ENCODE measurements around the gene FBRSL1.

The FBRSL1 gene

DNA sequence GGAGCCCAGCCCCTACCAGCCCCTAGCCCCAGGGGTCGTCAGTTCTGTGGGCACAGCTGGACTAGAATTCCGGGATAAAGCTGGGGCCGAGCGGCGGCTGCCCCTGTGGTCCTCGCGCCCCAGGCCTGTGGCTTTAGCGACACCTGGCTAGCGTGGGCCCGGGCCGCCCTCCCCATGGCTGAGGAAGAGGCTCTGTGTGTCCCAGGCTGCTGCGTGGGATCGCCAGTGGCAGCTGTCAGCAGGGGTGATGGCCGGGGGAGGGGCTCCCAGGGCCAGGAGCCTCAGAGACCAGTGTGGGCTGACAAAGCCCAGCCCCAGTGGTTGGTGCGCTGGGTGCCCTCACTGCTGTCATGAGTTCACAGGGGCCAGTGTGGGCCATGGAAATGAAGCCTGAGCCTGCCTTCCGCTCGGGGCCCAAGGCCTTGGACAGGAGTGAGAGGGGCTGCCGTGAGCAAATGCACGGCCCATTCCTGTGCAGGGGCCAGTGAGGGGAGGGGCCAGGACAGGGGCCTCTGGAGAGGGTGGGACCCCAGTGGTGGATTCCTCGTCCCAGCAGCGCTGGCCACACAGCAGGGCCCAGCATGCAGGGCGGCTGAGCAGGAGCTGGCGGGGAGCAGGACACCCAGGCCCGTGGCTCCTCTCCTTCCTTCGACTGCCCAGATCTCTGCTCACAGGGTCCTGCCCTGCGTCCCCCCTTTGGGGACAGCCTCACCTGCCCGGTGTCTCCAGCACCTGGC lies 11.4 kb downstream of the FBRSL1 start:
- Histone ChIP-seq H3K4me1 (ENCODE audit: control insufficient read depth, insufficient read depth, low read length) (peaks cover 9% of the 10 kb centered on the region), H3K36me3 (ENCODE audit: control insufficient read depth, insufficient read depth, low read length) (no peaks in the 10 kb centered on the region), H3K27me3 (ENCODE audit: control insufficient read depth, insufficient read depth, low read length) (no peaks in the 10 kb centered on the region; the same call in 1 of the 2 replicates), H3K27ac (ENCODE audit: low read depth, low read length) (no peak overlapping the region), H3K9me3 (ENCODE audit: control insufficient read depth, insufficient read depth, low read length) (no peaks in the 10 kb centered on the region), H3K9ac (ENCODE audit: low read depth, low read length) (no peak overlapping the region), H3K4me3 (ENCODE audit: low read depth, low read length) (no peak overlapping the region)

DNA sequence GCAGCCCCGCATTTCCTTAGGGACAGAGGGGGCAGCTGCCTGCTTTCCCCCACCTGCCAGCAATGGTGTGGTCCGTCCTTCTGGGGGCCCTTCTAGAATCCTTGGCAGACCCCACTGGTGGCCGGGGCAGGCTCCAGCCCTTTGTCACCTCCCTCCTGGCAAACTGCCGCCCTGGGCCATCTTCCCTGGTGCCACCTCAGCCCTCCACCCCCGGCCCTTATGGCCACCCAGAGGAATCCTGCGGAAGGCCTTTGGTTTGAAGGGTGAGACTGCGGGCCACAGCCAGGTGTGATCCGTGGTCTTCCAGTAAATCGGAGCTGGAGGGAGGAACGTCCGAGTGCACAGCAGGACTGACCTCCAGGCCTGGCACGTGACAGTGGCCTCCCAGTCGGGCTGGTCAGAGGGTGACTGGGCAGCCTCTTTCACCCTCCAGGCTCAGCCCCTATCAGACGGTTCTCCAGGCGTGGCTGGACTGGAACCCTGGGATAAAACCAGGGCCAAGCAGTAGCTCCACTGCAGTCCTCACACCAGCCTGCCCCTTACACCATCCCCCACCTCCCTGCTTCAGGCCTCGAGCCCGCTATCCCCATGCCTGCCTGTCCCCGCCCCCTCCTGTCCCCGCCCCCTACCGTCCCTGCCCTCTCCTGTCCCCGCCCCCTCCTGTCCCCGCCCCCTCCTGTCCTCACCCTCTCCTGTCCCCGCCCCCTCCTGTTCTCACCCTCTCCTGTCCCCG lies 12.4 kb downstream of the FBRSL1 start:
- peaks cover 19% of the 10 kb centered on the region for H3K4me1 ChIP-seq (ENCODE audit: control insufficient read depth, insufficient read depth, low read length)
- no peak overlapping the region for H3K4me3 ChIP-seq (ENCODE audit: low read depth, low read length)
- peak overlapping the region; percentile 5 for H3K27ac ChIP-seq (ENCODE audit: low read depth, low read length)
- no peaks in the 10 kb centered on the region for H3K9me3 ChIP-seq (ENCODE audit: control insufficient read depth, insufficient read depth, low read length)
- H3K27me3 ChIP-seq (ENCODE audit: control insufficient read depth, insufficient read depth, low read length), result no peaks in the 10 kb centered on the region; the same call in 1 of the 2 replicates
- no peaks in the 10 kb centered on the region for H3K36me3 ChIP-seq (ENCODE audit: control insufficient read depth, insufficient read depth, low read length)
- H3K9ac ChIP-seq (ENCODE audit: low read depth, low read length), result no peak overlapping the region

DNA sequence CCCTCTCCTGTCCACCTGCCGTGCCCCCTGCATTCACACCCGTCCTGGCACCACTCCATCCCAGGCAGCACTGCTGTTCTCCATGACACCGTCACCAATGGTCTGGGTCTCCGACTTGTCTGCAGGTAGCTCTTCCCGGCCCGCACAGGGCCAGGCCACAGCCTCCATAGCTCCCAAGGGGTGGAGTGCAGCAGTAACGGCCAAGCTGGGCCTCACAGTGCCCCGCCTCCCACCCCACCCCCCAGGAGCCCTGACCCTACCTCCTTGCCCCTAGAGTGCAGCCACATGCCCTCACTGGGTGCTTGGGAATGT lies 12.9 kb downstream of the FBRSL1 start:
- H3K27me3 ChIP-seq (ENCODE audit: control insufficient read depth, insufficient read depth, low read length), result no peaks in the 10 kb centered on the region; the same call in 1 of the 2 replicates
- H3K9me3 ChIP-seq (ENCODE audit: control insufficient read depth, insufficient read depth, low read length), result no peaks in the 10 kb centered on the region
- no peaks in the 10 kb centered on the region for H3K36me3 ChIP-seq (ENCODE audit: control insufficient read depth, insufficient read depth, low read length)
- H3K27ac ChIP-seq (ENCODE audit: low read depth, low read length), result no peak overlapping the region
- H3K4me3 ChIP-seq (ENCODE audit: low read depth, low read length), result no peak overlapping the region
- peaks cover 23% of the 10 kb centered on the region for H3K4me1 ChIP-seq (ENCODE audit: control insufficient read depth, insufficient read depth, low read length)
- H3K9ac ChIP-seq (ENCODE audit: low read depth, low read length), result no peak overlapping the region

DNA sequence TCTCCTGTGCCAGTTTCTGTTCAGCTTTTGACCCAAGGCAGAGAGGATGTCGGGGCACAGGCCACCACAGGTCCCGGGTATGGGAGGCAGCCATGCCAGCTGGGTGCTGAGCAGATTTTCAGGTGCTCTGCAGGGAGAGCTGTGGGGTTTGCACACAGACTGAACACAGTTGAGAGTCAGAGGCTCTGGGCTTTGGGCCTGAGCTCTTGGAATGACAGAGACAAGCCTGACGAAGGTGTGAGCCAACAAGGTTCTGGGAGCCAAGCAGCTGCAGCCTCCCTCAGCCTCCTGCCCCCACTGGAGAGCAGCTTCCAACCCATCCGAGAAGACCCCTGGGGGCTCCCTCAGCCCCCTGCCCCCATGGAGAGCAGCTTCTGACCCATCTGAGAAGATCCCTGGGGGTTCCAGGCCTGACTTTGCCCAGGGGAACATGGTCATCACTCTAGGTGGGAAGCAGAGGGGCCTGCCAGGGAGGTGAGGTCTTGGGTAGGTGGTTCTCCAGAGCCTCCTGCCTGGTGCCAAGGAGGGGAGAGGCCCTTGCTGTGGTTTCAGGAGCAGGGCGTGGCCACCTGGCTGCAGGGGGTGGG lies 13.8 kb downstream of the FBRSL1 start:
- H3K9ac ChIP-seq (ENCODE audit: low read depth, low read length), result no peak overlapping the region
- H3K4me1 ChIP-seq (ENCODE audit: control insufficient read depth, insufficient read depth, low read length), result peaks cover 23% of the 10 kb centered on the region
- no peaks in the 10 kb centered on the region for H3K9me3 ChIP-seq (ENCODE audit: control insufficient read depth, insufficient read depth, low read length)
- no peak overlapping the region for H3K4me3 ChIP-seq (ENCODE audit: low read depth, low read length)
- no peaks in the 10 kb centered on the region; the same call in 1 of the 2 replicates for H3K27me3 ChIP-seq (ENCODE audit: control insufficient read depth, insufficient read depth, low read length)
- no peak overlapping the region for H3K27ac ChIP-seq (ENCODE audit: low read depth, low read length)
- H3K36me3 ChIP-seq (ENCODE audit: control insufficient read depth, insufficient read depth, low read length), result peaks cover 4% of the 10 kb centered on the region; the same call in 1 of the 2 replicates

DNA sequence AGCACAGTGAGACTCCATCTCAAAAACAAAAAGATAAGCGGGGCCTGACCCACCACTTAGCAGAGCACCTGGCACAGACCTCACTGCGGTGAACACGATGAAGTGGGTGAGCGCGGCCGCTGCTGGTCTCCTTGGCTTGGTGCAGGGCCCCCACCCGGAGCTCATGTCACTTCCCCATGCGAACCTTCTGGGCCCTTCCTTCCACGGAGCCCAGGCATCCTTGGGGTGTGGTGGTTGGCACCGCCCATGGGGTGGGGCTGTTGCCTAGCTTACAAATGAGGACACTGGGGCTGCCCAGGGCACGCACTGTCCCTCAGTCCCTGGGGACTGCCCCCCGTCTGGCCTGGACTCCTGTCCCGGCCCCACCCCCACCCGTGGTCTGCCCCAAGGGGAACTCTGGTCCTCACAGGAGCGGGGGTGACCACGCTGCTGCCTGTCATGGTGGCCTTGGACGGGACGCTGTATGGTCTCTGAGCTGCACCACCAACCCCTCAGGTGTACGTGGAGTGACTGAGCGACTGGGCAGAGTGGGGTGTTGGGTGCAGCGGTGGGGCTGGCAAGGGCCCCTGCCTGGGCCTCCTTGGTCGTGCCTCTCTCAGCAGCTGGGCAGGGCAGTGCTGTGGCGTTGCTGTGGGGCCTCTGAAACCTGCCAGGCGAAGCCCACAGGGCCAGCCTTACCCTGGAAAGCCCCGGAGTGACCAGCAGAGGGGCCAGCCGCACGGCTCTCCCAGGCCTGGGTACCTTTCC lies 15.3 kb downstream of the FBRSL1 start:
- Histone ChIP-seq H3K9me3 (ENCODE audit: control insufficient read depth, insufficient read depth, low read length) (no peaks in the 10 kb centered on the region), H3K27ac (ENCODE audit: low read depth, low read length) (no peak overlapping the region), H3K36me3 (ENCODE audit: control insufficient read depth, insufficient read depth, low read length) (peaks cover 4% of the 10 kb centered on the region; the same call in 1 of the 2 replicates), H3K9ac (ENCODE audit: low read depth, low read length) (no peak overlapping the region), H3K27me3 (ENCODE audit: control insufficient read depth, insufficient read depth, low read length) (no peaks in the 10 kb centered on the region), H3K4me1 (ENCODE audit: control insufficient read depth, insufficient read depth, low read length) (peaks cover 23% of the 10 kb centered on the region), H3K4me3 (ENCODE audit: low read depth, low read length) (no peak overlapping the region)

DNA sequence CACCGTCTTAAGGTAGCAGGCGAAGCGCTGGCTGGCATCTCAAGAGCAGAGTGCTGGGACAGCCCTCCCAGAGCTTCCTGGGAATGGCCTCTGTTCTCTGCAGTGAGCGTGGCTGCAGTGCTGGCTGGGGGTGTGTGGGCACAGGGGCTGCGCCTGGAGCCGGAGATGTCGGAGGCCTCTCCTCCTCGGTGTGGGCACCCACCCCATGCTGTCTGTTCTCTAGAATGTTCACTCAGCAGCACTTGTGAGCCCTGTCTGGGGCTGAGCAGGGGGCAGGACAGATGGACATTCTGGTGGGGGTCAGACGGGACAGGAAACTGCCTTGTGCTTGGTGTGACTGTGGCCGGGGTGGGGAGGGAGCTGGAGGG lies 15.9 kb downstream of the FBRSL1 start:
- Histone ChIP-seq H3K27ac (ENCODE audit: low read depth, low read length) (no peak overlapping the region), H3K9ac (ENCODE audit: low read depth, low read length) (no peak overlapping the region), H3K9me3 (ENCODE audit: control insufficient read depth, insufficient read depth, low read length) (no peaks in the 10 kb centered on the region), H3K27me3 (ENCODE audit: control insufficient read depth, insufficient read depth, low read length) (no peaks in the 10 kb centered on the region), H3K4me1 (ENCODE audit: control insufficient read depth, insufficient read depth, low read length) (peaks cover 23% of the 10 kb centered on the region), H3K36me3 (ENCODE audit: control insufficient read depth, insufficient read depth, low read length) (peaks cover 4% of the 10 kb centered on the region; the same call in 1 of the 2 replicates), H3K4me3 (ENCODE audit: low read depth, low read length) (no peak overlapping the region)

DNA sequence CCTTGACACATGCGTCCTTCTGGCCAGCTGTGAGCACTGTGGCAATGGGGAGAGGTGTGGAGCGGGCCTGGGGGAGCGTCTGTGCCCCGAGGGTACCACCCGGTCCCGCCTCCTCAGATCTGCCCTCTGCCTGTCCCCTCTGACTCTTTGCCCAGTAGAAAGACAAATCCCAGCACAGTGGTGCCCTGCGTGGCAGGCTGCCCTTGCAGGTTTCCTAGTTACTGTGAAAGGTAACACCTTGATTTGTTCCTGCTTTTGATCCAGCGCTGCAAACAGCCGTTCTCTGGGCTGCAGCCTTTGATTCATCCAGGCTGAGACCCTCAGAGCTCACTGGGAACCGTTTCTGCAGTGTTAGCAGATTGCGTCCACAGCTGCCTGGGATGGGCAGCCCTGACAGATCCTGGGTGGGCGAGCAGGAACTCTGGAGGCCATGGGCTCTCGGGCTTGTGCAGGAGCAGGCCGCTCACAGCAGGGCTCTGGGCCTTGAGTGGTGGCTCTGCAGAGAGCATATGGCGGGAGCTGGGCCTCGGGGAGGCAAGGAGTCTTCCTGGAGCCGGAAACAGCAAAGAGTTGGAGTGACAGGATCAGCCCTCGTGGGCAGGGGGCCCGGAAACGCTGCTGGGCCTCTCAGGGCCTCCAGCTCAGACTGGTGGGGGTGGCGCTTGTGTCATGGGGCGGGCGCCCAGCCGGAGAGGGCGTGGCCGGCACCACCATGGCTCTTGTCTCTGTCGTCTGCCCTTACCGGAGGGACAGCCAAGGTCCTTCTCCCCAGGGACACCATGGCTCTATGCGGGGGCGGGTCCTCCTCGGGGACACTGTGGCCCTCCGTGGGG lies 16.6 kb downstream of the FBRSL1 start:
- Histone ChIP-seq H3K27ac (ENCODE audit: low read depth, low read length) (peak overlapping the region; percentile 5), H3K4me3 (ENCODE audit: low read depth, low read length) (no peak overlapping the region), H3K9ac (ENCODE audit: low read depth, low read length) (no peak overlapping the region), H3K4me1 (ENCODE audit: control insufficient read depth, insufficient read depth, low read length) (peaks cover 23% of the 10 kb centered on the region), H3K9me3 (ENCODE audit: control insufficient read depth, insufficient read depth, low read length) (no peaks in the 10 kb centered on the region), H3K36me3 (ENCODE audit: control insufficient read depth, insufficient read depth, low read length) (peaks cover 4% of the 10 kb centered on the region; the same call in 1 of the 2 replicates), H3K27me3 (ENCODE audit: control insufficient read depth, insufficient read depth, low read length) (no peaks in the 10 kb centered on the region)

DNA sequence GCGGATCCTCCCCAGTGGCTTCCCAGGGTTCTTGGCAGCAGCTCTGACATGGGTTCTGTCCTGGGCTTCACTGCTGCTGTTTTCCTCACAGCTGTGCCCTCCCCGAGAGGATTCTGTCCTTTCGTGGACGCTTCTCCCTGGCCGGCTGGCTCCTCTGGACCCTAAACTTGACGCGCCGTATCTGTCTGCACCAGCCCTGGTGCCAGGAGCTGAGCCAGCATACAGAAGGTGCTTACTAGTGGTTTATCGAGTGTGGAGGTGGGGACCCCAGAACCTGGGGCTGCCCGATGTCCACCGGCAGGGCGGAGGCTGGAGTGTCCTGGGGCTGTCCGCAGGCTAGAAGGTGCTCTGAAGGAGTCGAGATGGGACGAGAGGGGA lies 17.2 kb downstream of the FBRSL1 start:
- Histone ChIP-seq H3K9ac (ENCODE audit: low read depth, low read length) (no peak overlapping the region), H3K27me3 (ENCODE audit: control insufficient read depth, insufficient read depth, low read length) (no peaks in the 10 kb centered on the region), H3K9me3 (ENCODE audit: control insufficient read depth, insufficient read depth, low read length) (no peaks in the 10 kb centered on the region), H3K36me3 (ENCODE audit: control insufficient read depth, insufficient read depth, low read length) (peaks cover 4% of the 10 kb centered on the region; the same call in 1 of the 2 replicates), H3K4me3 (ENCODE audit: low read depth, low read length) (no peak overlapping the region), H3K4me1 (ENCODE audit: control insufficient read depth, insufficient read depth, low read length) (peaks cover 20% of the 10 kb centered on the region), H3K27ac (ENCODE audit: low read depth, low read length) (no peak overlapping the region)

DNA sequence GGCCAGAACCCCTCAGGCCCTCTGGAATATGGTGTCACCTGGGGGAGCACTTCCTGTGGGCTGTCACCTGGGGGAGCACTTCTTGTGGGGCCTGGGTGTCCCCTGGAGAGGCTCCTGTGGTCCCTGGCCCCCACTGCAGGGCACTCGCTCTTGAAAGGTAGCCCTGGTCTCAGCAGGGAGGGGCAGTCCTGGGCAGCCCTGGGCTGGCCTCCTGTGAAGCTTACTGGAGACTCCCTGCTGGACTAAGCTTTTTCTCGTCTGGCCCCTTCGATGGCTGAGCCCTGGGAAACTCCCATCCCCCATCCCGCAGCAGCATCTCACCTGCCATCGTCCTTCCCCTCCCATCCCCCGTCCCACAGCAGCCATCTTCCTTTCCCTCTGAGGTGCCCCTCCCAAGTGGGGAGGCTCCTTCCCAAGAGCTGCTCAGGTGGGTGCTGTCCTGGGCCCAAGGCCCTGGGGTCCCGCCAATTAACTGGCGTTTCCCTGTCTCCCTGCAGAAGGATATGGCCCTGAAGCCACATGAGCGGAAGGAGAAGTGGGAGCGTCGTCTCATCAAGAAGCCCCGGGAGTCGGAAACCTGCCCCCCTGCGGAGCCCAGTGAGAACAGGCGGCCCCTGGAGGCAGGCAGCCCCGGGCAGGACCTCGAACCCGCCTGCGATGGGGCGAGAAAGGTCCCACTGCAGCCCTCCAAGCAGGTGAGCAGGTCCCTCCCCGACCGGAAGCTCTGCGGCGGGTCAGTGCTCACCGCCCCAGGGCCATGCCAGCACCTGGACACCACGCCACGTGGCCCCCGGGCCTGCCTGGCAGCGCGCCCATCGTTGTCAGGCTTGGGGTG lies 17.9 kb downstream of the FBRSL1 start:
- no peaks in the 10 kb centered on the region for H3K27me3 ChIP-seq (ENCODE audit: control insufficient read depth, insufficient read depth, low read length)
- no peak overlapping the region for H3K27ac ChIP-seq (ENCODE audit: low read depth, low read length)
- H3K9ac ChIP-seq (ENCODE audit: low read depth, low read length), result no peak overlapping the region
- peaks cover 16% of the 10 kb centered on the region for H3K4me1 ChIP-seq (ENCODE audit: control insufficient read depth, insufficient read depth, low read length)
- H3K9me3 ChIP-seq (ENCODE audit: control insufficient read depth, insufficient read depth, low read length), result no peaks in the 10 kb centered on the region
- no peak overlapping the region for H3K4me3 ChIP-seq (ENCODE audit: low read depth, low read length)
- H3K36me3 ChIP-seq (ENCODE audit: control insufficient read depth, insufficient read depth, low read length), result peaks cover 4% of the 10 kb centered on the region; the same call in 1 of the 2 replicates

DNA sequence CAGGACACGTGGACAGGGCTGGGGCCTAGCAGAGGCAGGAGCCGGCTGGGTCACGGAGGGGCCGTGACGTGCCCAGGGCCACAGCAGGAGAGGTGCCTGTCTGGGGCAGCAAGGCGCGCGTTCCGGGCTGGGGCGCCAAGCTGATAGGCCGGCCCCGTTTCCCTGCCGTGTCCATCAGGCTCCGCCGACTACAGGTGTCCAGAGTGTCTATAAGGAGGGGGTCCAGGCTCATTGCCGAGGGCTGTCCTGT lies 18.5 kb downstream of the FBRSL1 start:
- Histone ChIP-seq H3K4me3 (ENCODE audit: low read depth, low read length) (no peak overlapping the region), H3K9ac (ENCODE audit: low read depth, low read length) (no peak overlapping the region), H3K4me1 (ENCODE audit: control insufficient read depth, insufficient read depth, low read length) (peaks cover 16% of the 10 kb centered on the region), H3K27ac (ENCODE audit: low read depth, low read length) (no peak overlapping the region), H3K36me3 (ENCODE audit: control insufficient read depth, insufficient read depth, low read length) (peaks cover 4% of the 10 kb centered on the region; the same call in 1 of the 2 replicates), H3K9me3 (ENCODE audit: control insufficient read depth, insufficient read depth, low read length) (no peaks in the 10 kb centered on the region), H3K27me3 (ENCODE audit: control insufficient read depth, insufficient read depth, low read length) (no peaks in the 10 kb centered on the region)

Measured in HUES48 (cell line).